Mucosa of descending colon (tissue), 3 donors: ENCODE results near the gene APOLD1. TPM values are rescaled to one million over a fixed set of nuclear protein-coding genes. Genes with fewer than 3 reads are reported as not detected.
"Not testable (repeated sequence)": the region's sequence is repeated elsewhere in the genome, so short reads cannot be mapped to it uniquely, and the experiment has no call there.

ENCODE experiments used
- ATAC-seq: fragments of 200-7000 bp; cut with Tn5 transposase; one replicate; pipeline ENCODE4 v1.9.1; 2020; ENCODE audit warnings: mild to moderate bottlenecking, moderate library complexity
- DNase-seq, 3 donors: peaks; one replicate each; pipeline ENCODE4 v3.0.0-alpha.2; 2020
- H3K36me3 ChIP-seq: fragments of 200-600 bp; one replicate; pipeline ENCODE4 v1.8.0; 2021; ENCODE audit warnings: low read depth, mild to moderate bottlenecking
- H3K4me1 ChIP-seq: fragments of 200-600 bp; one replicate; pipeline ENCODE4 v1.8.0; 2021; ENCODE audit warnings: low read depth, mild to moderate bottlenecking
- H3K4me3 ChIP-seq: fragments of 200-600 bp; one replicate; pipeline ENCODE4 v1.8.0; 2021; ENCODE audit warnings: mild to moderate bottlenecking
- H3K9me3 ChIP-seq: fragments of 200-600 bp; one replicate; pipeline ENCODE4 v1.8.0; 2021; ENCODE audit warnings: mild to moderate bottlenecking
- CTCF ChIP-seq: fragments of 200-600 bp; IDR thresholded peaks from one replicate; pipeline ENCODE4 v1.8.0; 2022; ENCODE audit warnings: antibody characterized with exemption, mild to moderate bottlenecking
- intact Hi-C, 2 donors: fragments of 100-400 bp; cut with DNase I in 1 of 2; cut with micrococcal nuclease in 1 of 2; formaldehyde crosslinking; loops; one replicate each; pipeline versions ENCODE4 v1.11.0 to v1.11.1; 2022; cut with DNase I, micrococcal nuclease
- long read RNA-seq, 2 donors: library from polyadenylated mRNA; unstranded; transcript quantifications; one replicate each; pipeline ENCODE4 v2.0.0, GENCODE V29; 2019 to 2021
- total RNA-seq, 3 donors: library from RNA; stranded (reverse); fragmentation: NEBNext Ultra II Directional in 2 of 3; extraction: Animal tissue kit (Norgen Biotek cat#: 25700) in 2 of 3; gene quantifications; one replicate each; pipeline versions ENCODE4 v1.2.1 to v1.2.4, GENCODE V29; 2021 to 2023
- donor health status: DM: no; HTN: no; CAD: no; lungs with moderate emphysema.
- donor health status: DM: no; HTN: no; CAD: no.
- donor health status: DM: no; HTN: yes; CAD: no.

The APOLD1 gene
- 10 to 100 TPM in 1 of 3 donors, 1 to 10 TPM in 1, under 1 TPM in 1; 0.93 to 12.9 (median 5.0) TPM for total RNA-seq
- long read RNA-seq, donor 1, full-length matches to known transcripts: 10 of 14 reads
- long read RNA-seq, donor 1, partial matches to known transcripts: 0 of 14 reads
- long read RNA-seq, donor 1, other reads (novel, unspliced or antisense): 4 of 14 reads
- long read RNA-seq, donor 2, partial matches to known transcripts: 1 of 3 reads
- long read RNA-seq, donor 2, other reads (novel, unspliced or antisense): 2 of 3 reads

DNA sequence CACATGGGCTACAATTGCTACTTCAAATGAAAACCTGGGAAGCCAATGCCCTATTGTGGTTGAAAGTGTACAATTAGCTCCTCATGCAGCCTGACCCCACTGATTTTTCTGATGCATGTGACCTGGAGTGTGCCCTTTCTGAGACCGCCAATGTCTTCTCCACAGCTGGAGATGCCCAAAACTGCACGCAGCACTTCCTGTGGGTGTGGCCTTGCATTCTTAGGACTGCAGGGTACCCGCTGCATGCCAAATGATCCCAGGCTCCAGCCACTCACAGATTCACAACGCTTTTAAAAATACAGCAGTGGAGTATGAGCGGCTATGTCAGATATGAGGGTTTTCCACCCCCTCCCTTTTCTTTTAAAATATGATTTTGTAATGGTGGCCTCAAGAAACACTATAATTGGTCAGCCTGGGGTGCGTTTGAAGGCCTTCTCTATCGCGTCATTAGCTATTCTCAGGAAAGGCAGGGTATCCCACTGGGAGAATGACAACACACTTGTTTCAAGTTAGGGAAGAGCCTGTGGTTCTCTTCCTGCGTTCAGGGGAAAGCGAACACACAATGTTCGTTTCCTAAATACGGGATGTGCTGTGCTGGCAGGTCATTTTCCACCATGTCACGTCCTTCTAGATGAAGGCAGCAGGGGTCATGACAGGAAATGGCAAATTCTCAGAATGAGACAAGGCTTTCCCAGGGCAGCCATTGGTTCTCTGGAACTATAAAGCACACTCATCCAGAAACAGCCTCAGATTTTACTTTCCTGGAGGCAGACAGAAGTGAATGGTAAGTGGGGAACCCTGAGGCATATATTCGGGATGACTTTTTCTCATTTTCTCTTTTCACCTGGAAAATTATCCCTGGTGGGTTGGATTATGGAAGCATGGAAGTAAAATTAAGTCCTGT is at the start of gene APOLD1:
TSS of gene APOLD1 (plus strand) at position 749 of the 904 bp plus-strand sequence. CDS start at position 782, 33 bp downstream.
- intact Hi-C loops: no loop called here
- peaks cover 6% of the 10 kb centered on the region for H3K4me1 ChIP-seq
- H3K36me3 ChIP-seq: no peaks in the 10 kb centered on the region
- H3K9me3 ChIP-seq: no peaks in the 10 kb centered on the region
- no peak for ATAC-seq
- no peak for DNase-seq
- TF ChIP-seq CTCF: no peak
- H3K4me3 ChIP-seq: no peak within 1 kb of the TSS

DNA sequence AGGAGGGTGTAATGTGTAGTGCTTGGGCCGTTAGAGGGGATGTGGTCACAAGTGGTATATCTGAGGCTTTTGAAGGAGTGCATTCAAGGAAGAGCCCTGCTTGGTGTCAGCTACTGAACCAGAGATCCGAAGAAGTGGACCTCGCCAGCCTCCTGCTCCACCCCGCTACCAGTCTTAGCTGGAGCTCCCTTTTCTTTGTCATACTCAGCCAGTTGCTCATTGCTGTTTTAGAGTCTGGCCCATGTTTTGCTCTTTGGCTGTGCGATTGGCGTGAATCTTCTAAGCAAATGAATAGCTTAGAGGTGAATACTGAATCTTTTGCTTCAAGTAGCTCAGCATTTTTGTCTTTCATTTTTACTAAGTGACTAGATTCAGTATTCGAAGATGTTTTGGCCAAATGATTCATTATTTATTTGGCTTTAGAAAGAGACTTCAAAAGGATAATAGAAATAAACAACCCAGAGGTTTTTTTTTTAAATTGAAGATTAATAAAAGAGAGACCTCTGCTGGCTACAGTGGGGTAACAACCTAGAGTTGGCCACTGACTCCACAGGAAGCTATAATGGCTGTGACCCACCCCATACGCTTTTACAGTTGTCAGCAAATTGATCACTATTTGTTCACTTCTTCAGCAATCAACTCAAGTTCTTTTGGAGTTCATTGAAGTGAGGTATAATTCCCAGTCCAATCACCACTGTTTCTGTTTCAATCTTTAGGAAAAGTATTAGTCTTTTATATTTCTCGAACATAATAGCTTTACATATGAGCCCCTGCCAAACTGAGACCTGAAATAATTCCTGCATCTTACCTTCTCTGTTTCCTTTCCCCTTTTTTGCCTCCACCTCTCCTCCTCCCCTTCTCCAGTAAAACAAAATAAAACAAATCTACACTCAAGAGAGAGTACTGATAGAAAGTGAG is 48.4 kb upstream of the APOLD1 start:
- DNase-seq: no peak
- no peak overlapping the region for H3K4me3 ChIP-seq
- TF ChIP-seq CTCF: peak; percentile 45

GRCh38 chr12:12738152-12738551 is 47.3 kb upstream of the APOLD1 start:
- H3K9me3 ChIP-seq, H3K36me3 ChIP-seq, H3K4me3 ChIP-seq, intact Hi-C loops, ATAC-seq, DNase-seq: not testable (repeated sequence)
- peaks cover 17% of the 10 kb centered on the region for H3K4me1 ChIP-seq

More for the DNA sequence above, 48.4 kb upstream of the APOLD1 start:
- H3K9me3 ChIP-seq: no peaks in the 10 kb centered on the region
- no peaks in the 10 kb centered on the region for H3K36me3 ChIP-seq
- intact Hi-C loops: no loop called here
- H3K4me1 ChIP-seq: peaks cover 17% of the 10 kb centered on the region
- ATAC-seq: peak; percentile 80

GRCh38 chr12:12741660-12742059 is 43.8 kb upstream of the APOLD1 start:
- DNase-seq (no peak), ATAC-seq (no peak)
- no peak for TF ChIP-seq CTCF
- H3K36me3 ChIP-seq: no peaks in the 10 kb centered on the region
- intact Hi-C loops: no loop called here
- no peaks in the 10 kb centered on the region for H3K9me3 ChIP-seq
- H3K4me1 ChIP-seq: peaks cover 22% of the 10 kb centered on the region
- H3K4me3 ChIP-seq: no peak overlapping the region

DNA sequence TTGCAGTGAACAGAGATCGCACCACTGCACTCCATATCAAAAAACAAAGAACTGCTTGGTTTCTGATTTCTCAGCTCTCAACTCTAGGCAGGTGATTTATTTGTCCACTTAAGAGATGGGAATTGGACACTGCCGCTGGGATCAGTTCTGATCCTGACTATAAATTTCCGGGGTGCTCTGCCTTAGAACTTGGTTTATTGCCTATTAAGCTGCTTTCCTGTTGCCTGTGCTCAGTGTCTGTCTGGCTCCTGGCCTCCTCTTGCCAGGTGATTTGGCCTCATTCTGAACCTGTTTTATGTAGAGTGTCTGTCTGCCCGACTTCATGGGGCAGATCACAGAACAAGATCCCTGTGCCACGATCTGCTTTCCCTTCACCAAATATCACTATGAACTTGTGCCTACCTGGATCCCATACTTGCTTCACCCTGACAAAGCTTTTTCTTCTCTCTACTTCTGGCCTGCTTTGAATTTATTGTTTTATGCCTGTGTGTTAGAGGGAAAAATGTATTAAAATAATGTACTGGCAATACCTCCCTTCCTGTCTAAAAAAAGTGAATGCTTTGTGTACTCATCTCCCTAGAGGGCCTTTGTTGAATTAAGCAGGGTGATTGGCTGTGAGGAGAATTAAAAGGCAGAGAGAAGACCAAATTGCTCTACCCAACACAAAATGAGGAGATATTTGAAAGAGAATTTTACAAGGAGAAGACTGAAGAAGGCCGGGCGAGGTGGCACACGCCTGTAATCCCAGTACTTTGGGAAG is 40.7 kb upstream of the APOLD1 start:
- intact Hi-C loops: no loop called here

More for the DNA sequence above, 40.7 kb upstream of the APOLD1 start:
- TF ChIP-seq CTCF: no peak
- Histone ChIP-seq H3K36me3 (no peaks in the 10 kb centered on the region), H3K9me3 (no peaks in the 10 kb centered on the region), H3K4me1 (peaks cover 12% of the 10 kb centered on the region), H3K4me3 (no peak overlapping the region)
- ATAC-seq: peak; percentile 63
- DNase-seq: no peak
